IMR-90 (cell line): ENCODE results near the gene NPL.

Experiments
- BHLHE40 ChIP-seq: fragments of 150-350 bp; IDR thresholded peaks from 2 replicates; pipeline ENCODE4 v1.6.1; 2016; ENCODE audit warnings: mild to moderate bottlenecking, low read depth, low read length
- FOS ChIP-seq: fragments of 150-350 bp; IDR thresholded peaks from 2 replicates; pipeline ENCODE4 v1.6.1; 2016; ENCODE audit warnings: low read depth, low read length
- NFE2L2 ChIP-seq: fragments of 150-350 bp; IDR thresholded peaks from 2 replicates; pipeline ENCODE4 v1.6.1; 2016; ENCODE audit warnings: low read depth, mild to moderate bottlenecking, low read length
- TF ChIP-seq, protein P1 (sequence below): conservative IDR thresholded peaks from 2 replicates; pipeline ENCODE4 v1.5.1; 2012; ENCODE audit warnings: mild to moderate bottlenecking, low read depth, low read length, improper control_type of control experiment

DNA sequence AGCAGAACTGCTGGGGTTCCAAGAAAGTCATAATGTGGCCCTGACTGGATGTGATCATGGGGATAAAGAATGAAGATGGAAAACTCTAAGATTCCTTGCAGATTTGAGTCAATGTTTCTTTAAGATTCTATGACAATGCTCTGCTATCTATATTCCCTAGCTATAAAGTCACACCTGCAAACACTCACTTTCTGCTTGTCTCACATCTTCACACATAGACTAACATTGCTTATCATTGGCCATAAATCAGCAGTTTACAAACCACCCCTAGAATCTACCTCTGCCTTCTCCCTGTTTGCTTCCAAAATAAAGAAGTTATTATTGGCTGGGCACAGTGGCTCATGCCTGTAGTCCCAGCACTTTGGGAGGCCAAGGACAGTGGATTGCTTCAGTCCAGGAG is 33.1 kb upstream of the NPL start:
- TF ChIP-seq BHLHE40 = no peak
- TF ChIP-seq, protein P1, sequence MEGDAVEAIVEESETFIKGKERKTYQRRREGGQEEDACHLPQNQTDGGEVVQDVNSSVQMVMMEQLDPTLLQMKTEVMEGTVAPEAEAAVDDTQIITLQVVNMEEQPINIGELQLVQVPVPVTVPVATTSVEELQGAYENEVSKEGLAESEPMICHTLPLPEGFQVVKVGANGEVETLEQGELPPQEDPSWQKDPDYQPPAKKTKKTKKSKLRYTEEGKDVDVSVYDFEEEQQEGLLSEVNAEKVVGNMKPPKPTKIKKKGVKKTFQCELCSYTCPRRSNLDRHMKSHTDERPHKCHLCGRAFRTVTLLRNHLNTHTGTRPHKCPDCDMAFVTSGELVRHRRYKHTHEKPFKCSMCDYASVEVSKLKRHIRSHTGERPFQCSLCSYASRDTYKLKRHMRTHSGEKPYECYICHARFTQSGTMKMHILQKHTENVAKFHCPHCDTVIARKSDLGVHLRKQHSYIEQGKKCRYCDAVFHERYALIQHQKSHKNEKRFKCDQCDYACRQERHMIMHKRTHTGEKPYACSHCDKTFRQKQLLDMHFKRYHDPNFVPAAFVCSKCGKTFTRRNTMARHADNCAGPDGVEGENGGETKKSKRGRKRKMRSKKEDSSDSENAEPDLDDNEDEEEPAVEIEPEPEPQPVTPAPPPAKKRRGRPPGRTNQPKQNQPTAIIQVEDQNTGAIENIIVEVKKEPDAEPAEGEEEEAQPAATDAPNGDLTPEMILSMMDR = no peak
- TF ChIP-seq FOS = no peak
- no peak for TF ChIP-seq NFE2L2
